B cell (primary cell): ENCODE measurements around the gene PDGFA.

Source experiments
- EZH2 ChIP-seq: IDR thresholded peaks from 2 replicates; pipeline ENCODE4 v1.6.1; 2012; ENCODE audit warnings: borderline replicate concordance, low read depth, mild to moderate bottlenecking, moderate library complexity, low read length; ENCODE audit not compliant: insufficient read depth, poor library complexity, severe bottlenecking
- TF ChIP-seq, protein P1 (sequence below): fragments of 200-600 bp; IDR thresholded peaks from one replicate; pipeline ENCODE4 v1.8.0; 2022; ENCODE audit warnings: antibody characterized with exemption, mild to moderate bottlenecking

DNA sequence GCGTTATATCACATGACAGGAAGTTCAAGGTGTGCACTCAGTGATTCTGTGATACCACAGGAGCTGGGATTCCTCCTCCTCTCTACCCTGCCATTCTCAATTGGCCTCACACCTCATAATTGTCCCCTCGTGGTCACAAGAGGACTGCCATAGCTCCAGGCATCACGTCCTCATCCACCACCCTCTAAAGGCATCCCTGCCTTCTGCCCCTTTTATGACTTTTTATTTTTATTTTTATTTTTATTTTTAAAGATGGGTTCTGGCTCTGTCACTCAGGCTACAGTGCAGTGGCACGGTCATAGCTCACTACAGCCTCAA, 47.0 kb downstream of the PDGFA start:
- TF ChIP-seq, protein P1, sequence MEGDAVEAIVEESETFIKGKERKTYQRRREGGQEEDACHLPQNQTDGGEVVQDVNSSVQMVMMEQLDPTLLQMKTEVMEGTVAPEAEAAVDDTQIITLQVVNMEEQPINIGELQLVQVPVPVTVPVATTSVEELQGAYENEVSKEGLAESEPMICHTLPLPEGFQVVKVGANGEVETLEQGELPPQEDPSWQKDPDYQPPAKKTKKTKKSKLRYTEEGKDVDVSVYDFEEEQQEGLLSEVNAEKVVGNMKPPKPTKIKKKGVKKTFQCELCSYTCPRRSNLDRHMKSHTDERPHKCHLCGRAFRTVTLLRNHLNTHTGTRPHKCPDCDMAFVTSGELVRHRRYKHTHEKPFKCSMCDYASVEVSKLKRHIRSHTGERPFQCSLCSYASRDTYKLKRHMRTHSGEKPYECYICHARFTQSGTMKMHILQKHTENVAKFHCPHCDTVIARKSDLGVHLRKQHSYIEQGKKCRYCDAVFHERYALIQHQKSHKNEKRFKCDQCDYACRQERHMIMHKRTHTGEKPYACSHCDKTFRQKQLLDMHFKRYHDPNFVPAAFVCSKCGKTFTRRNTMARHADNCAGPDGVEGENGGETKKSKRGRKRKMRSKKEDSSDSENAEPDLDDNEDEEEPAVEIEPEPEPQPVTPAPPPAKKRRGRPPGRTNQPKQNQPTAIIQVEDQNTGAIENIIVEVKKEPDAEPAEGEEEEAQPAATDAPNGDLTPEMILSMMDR, result no peak
- no peak for TF ChIP-seq EZH2
